ENCODE measurements around the gene CEACAM16. TPM values are rescaled to one million over a fixed set of nuclear protein-coding genes. Genes with fewer than 3 reads are reported as not detected.
"Not testable (repeated sequence)": the region's sequence is repeated elsewhere in the genome, so short reads cannot be mapped to it uniquely, and the experiment has no call there.

Gene CEACAM16
- total RNA-seq, 6 donors from 2014 or later: not detected

GRCh38 chr19:44705502-44706010 lies 6.6 kb downstream of the CEACAM16 start:
- H3K9me3 ChIP-seq: no peaks in the 10 kb centered on the region
- H3K36me3 ChIP-seq: no peaks in the 10 kb centered on the region
- H3K4me3 ChIP-seq: no peak overlapping the region
- H3K27ac ChIP-seq: no peak overlapping the region
- DNase-seq (peak in 1 of 2 donors; percentile 24), ATAC-seq (ENCODE audit: low FRiP score in 2 of 2) (no peak)
- 91 to 96% methylated on average over 11 to 12 of the region's 12 CpGs for WGBS, 2 donors
- H3K27me3 ChIP-seq: no peaks in the 10 kb centered on the region
- no peaks in the 10 kb centered on the region for H3K4me1 ChIP-seq
- TF ChIP-seq POLR2AphosphoS5 (IDR thresholded peaks at IDR 0.05) (no peak), EP300 (IDR thresholded peaks at IDR 0.05) (no peak), POLR2A (IDR thresholded peaks at IDR 0.05) (no peak), CTCF (IDR thresholded peaks at IDR 0.05) (no peak)

GRCh38 chr19:44706506-44707236 lies 7.7 kb downstream of the CEACAM16 start:
- no peak for DNase-seq
- Histone ChIP-seq H3K9me3 (no peaks in the 10 kb centered on the region), H3K27me3 (no peaks in the 10 kb centered on the region), H3K27ac (no peak overlapping the region), H3K4me1 (no peaks in the 10 kb centered on the region), H3K4me3 (no peak overlapping the region), H3K36me3 (no peaks in the 10 kb centered on the region)
- ATAC-seq (ENCODE audit: low FRiP score in 2 of 2): no peak
- no peak for TF ChIP-seq POLR2A (IDR thresholded peaks at IDR 0.05)
- no peak for TF ChIP-seq EP300 (IDR thresholded peaks at IDR 0.05)
- no peak for TF ChIP-seq POLR2AphosphoS5 (IDR thresholded peaks at IDR 0.05)
- no peak for TF ChIP-seq CTCF (IDR thresholded peaks at IDR 0.05)
- 90 to 93% methylated on average over 3 to 6 of the region's 6 CpGs for WGBS, 2 donors

- ATAC-seq (ENCODE audit: low FRiP score in 2 of 2): no peak
- 95% methylated on average over 9 to 16 of the region's 20 CpGs for WGBS, 2 donors
- no peaks in the 10 kb centered on the region for H3K4me1 ChIP-seq
Measured at GRCh38 chr19:44707794-44708193, 8.8 kb downstream of the CEACAM16 start.

GRCh38 chr19:44708940-44709339 lies 10.0 kb downstream of the CEACAM16 start:
- Histone ChIP-seq H3K4me1 (no peaks in the 10 kb centered on the region), H3K4me3 (no peak overlapping the region), H3K9me3 (no peaks in the 10 kb centered on the region), H3K36me3 (no peaks in the 10 kb centered on the region), H3K27ac (no peak overlapping the region), H3K27me3 (no peaks in the 10 kb centered on the region)
- WGBS, 2 donors: 87% methylated on average over 5 of the region's 5 CpGs; no CpG with 5 or more reads in 1 of the 2 donors
- ATAC-seq (ENCODE audit: low FRiP score in 2 of 2): no peak
- TF ChIP-seq CTCF (IDR thresholded peaks at IDR 0.05) (no peak), EP300 (IDR thresholded peaks at IDR 0.05) (no peak), POLR2A (IDR thresholded peaks at IDR 0.05) (no peak), POLR2AphosphoS5 (IDR thresholded peaks at IDR 0.05) (no peak)
- DNase-seq: no peak

More at GRCh38 chr19:44707794-44708193, 8.8 kb downstream of the CEACAM16 start:
- Histone ChIP-seq H3K36me3 (no peaks in the 10 kb centered on the region), H3K27me3 (no peaks in the 10 kb centered on the region), H3K27ac (no peak overlapping the region), H3K4me3 (no peak overlapping the region), H3K9me3 (no peaks in the 10 kb centered on the region)
- TF ChIP-seq EP300 (IDR thresholded peaks at IDR 0.05) (no peak), POLR2AphosphoS5 (IDR thresholded peaks at IDR 0.05) (no peak), POLR2A (IDR thresholded peaks at IDR 0.05) (no peak), CTCF (IDR thresholded peaks at IDR 0.05) (no peak)
- peak in 1 of 2 donors; percentile 78 for DNase-seq

GRCh38 chr19:44709434-44710266 lies 10.7 kb downstream of the CEACAM16 start:
- ATAC-seq (ENCODE audit: low FRiP score in 2 of 2); H3K27ac ChIP-seq; H3K27me3 ChIP-seq; H3K4me1 ChIP-seq; H3K36me3 ChIP-seq; DNase-seq; H3K4me3 ChIP-seq; H3K9me3 ChIP-seq: not testable (repeated sequence)
- WGBS, 2 donors: 83 to 87% methylated on average over 2 to 3 of the region's 4 CpGs

Data from upper lobe of left lung (tissue), 6 donors.